OCI-LY1 (cell line): ENCODE measurements around the gene MIER1.

Experiments
- H2AFZ ChIP-seq: fragments of 200-600 bp; sonication (generic), shearing (Covaris generic); 2 replicates; pipeline ENCODE4 v1.6.0; 2014; ENCODE audit warnings: antibody characterized with exemption, mild to moderate bottlenecking, low read length
- H3F3A ChIP-seq: fragments of 200-600 bp; sonication (generic), shearing (Covaris generic); 2 replicates; pipeline ENCODE4 v1.6.0; 2014; ENCODE audit warnings: mild to moderate bottlenecking, antibody characterized with exemption, low read length, moderate library complexity; ENCODE audit not compliant: insufficient read depth
- H3K27ac ChIP-seq: fragments of 200-600 bp; sonication (generic); 2 replicates; pipeline ENCODE4 v1.5.1; 2014; ENCODE audit warnings: low read length, mixed run types, mild to moderate bottlenecking, low read depth; ENCODE audit not compliant: poor library complexity, severe bottlenecking
- H3K27me3 ChIP-seq: fragments of 200-600 bp; sonication (generic); 2 replicates; pipeline ENCODE4 v1.6.0; 2014; ENCODE audit warnings: antibody characterized with exemption, mild to moderate bottlenecking, low read length, moderate library complexity; ENCODE audit not compliant: insufficient read depth
- H3K36me3 ChIP-seq: fragments of 200-600 bp; sonication (generic); 2 replicates; pipeline ENCODE4 v1.6.1; 2014; ENCODE audit warnings: mild to moderate bottlenecking, antibody characterized with exemption, low read length, moderate library complexity, mixed read lengths; ENCODE audit not compliant: insufficient read depth
- H3K4me1 ChIP-seq: fragments of 200-600 bp; sonication (generic); 2 replicates; pipeline ENCODE4 v1.5.1; 2014; ENCODE audit warnings: mild to moderate bottlenecking, low read length, moderate library complexity; ENCODE audit not compliant: insufficient read depth, severe bottlenecking
- H3K4me2 ChIP-seq: fragments of 200-600 bp; sonication (generic), shearing (Covaris generic); 2 replicates; pipeline ENCODE4 v1.6.1; 2014; ENCODE audit warnings: low read length
- H3K4me3 ChIP-seq: fragments of 200-600 bp; sonication (generic); 2 replicates; pipeline ENCODE4 v1.5.1; 2014; ENCODE audit warnings: low read length, low read depth, mild to moderate bottlenecking, mixed read lengths; ENCODE audit not compliant: poor library complexity, severe bottlenecking
- H3K79me2 ChIP-seq: fragments of 200-600 bp; shearing (Covaris generic); 2 replicates; pipeline ENCODE4 v1.6.1; 2016; ENCODE audit warnings: mixed run types, low read length, mixed read lengths; ENCODE audit not compliant: insufficient read depth
- H3K9ac ChIP-seq: fragments of 200-600 bp; sonication (generic), shearing (Covaris generic); 2 replicates; pipeline ENCODE4 v1.6.1; 2014; ENCODE audit warnings: mild to moderate bottlenecking, low read length, mixed read lengths
- H3K9me2 ChIP-seq: fragments of 200-600 bp; sonication (generic), shearing (Covaris generic); 2 replicates; pipeline ENCODE4 v1.6.1; 2014; ENCODE audit warnings: low read depth, mild to moderate bottlenecking, low read length, mixed read lengths
- H3K9me3 ChIP-seq: fragments of 200-600 bp; shearing (Covaris generic); 2 replicates; pipeline ENCODE4 v1.6.1; 2014; ENCODE audit warnings: low read length, mixed read lengths
- H4K20me1 ChIP-seq: fragments of 200-600 bp; sonication (generic), shearing (Covaris generic); 2 replicates; pipeline ENCODE4 v1.6.0; 2016; ENCODE audit warnings: mild to moderate bottlenecking, low read length; ENCODE audit not compliant: insufficient read depth
- CTCF ChIP-seq: fragments of 200-600 bp; sonication (generic), shearing (Covaris generic); IDR thresholded peaks from 2 replicates; pipeline ENCODE4 v1.5.1; 2017; ENCODE audit warnings: mild to moderate bottlenecking, antibody characterized with exemption, low read length, moderate library complexity, mixed read lengths
- EZH2 ChIP-seq: fragments of 200-600 bp; sonication (generic), shearing (Covaris generic); IDR thresholded peaks from 2 replicates; pipeline ENCODE4 v1.8.0; 2017; ENCODE audit warnings: borderline replicate concordance, mixed run types, mild to moderate bottlenecking, antibody characterized with exemption, low read length, moderate library complexity, mixed read lengths

MIER1 gene

GRCh38 chr1:67018574-67018973, 93.8 kb downstream of the MIER1 start:
- Histone ChIP-seq H2AFZ (no peak overlapping the region), H3K4me3 (no peak overlapping the region), H3K9me3 (no peaks in the 10 kb centered on the region), H3K79me2 (no peaks in the 10 kb centered on the region), H3K4me1 (no peaks in the 10 kb centered on the region), H3K27ac (no peak overlapping the region), H3K27me3 (no peaks in the 10 kb centered on the region), H3K9ac (no peak overlapping the region), H3K36me3 (peaks cover 55% of the 10 kb centered on the region), H3K9me2 (no peaks in the 10 kb centered on the region), H4K20me1 (no peaks in the 10 kb centered on the region), H3K4me2 (no peak overlapping the region), H3F3A (no peaks in the 10 kb centered on the region)
- TF ChIP-seq EZH2 (no peak), CTCF (no peak)

GRCh38 chr1:67019121-67019520, 94.3 kb downstream of the MIER1 start:
- Histone ChIP-seq H4K20me1 (no peaks in the 10 kb centered on the region), H3K9me2 (no peaks in the 10 kb centered on the region), H3K27ac (no peak overlapping the region), H3K36me3 (peaks cover 55% of the 10 kb centered on the region), H3K79me2 (no peaks in the 10 kb centered on the region), H3K9ac (no peak overlapping the region), H3K4me2 (no peak overlapping the region), H3K4me3 (no peak overlapping the region), H3K9me3 (no peaks in the 10 kb centered on the region), H3K4me1 (no peaks in the 10 kb centered on the region), H3F3A (no peaks in the 10 kb centered on the region), H2AFZ (no peak overlapping the region), H3K27me3 (no peaks in the 10 kb centered on the region)
- TF ChIP-seq EZH2 = no peak
- no peak for TF ChIP-seq CTCF

GRCh38 chr1:67019600-67020136, 94.9 kb downstream of the MIER1 start:
- H3K27ac ChIP-seq = no peak overlapping the region
- no peaks in the 10 kb centered on the region for H4K20me1 ChIP-seq
- no peaks in the 10 kb centered on the region for H3K9me2 ChIP-seq
- no peaks in the 10 kb centered on the region for H3K4me1 ChIP-seq
- H3K9me3 ChIP-seq = no peaks in the 10 kb centered on the region
- H3K4me3 ChIP-seq = no peak overlapping the region
- no peaks in the 10 kb centered on the region for H3K27me3 ChIP-seq
- H3K9ac ChIP-seq = no peak overlapping the region
- H3F3A ChIP-seq = no peaks in the 10 kb centered on the region
- H3K36me3 ChIP-seq = peaks cover 55% of the 10 kb centered on the region
- H2AFZ ChIP-seq = no peak overlapping the region
- H3K79me2 ChIP-seq = no peaks in the 10 kb centered on the region
- TF ChIP-seq EZH2 = no peak
- TF ChIP-seq CTCF = no peak
- H3K4me2 ChIP-seq = no peak overlapping the region
